H1 (cell line): ENCODE measurements around the gene FRMD4A. TPM values are rescaled to one million over a fixed set of nuclear protein-coding genes. Genes with fewer than 3 reads are reported as not detected.

Experiments used
- CTCF ChIA-PET: fragments of 300-600 bp; sonication (Branson Sonifier 250); formaldehyde crosslinking; loops from one replicate; lab custom pipeline; 2021; ENCODE audit not compliant: partially characterized antibody; lab: Charles Lee
- POLR2A ChIA-PET: fragments of 300-600 bp; sonication (Branson Sonifier 250); formaldehyde crosslinking; loops from one replicate; lab custom pipeline; 2021; ENCODE audit warnings: inconsistent platforms; ENCODE audit not compliant: partially characterized antibody; lab: Charles Lee
- DNase-seq, 2 experiments: peaks; one replicate each; pipeline versions ENCODE4 v3.0.0 to v3.0.0-alpha.2; 2010 to 2022; ENCODE audit warnings: low spot score in 2 of 2, low read depth in 1 of 2, mixed read lengths in 1 of 2
- FAIRE-seq: peaks from 2 replicates; lab custom pipeline; 2011; peaks lifted over from hg19 to GRCh38; lab: Jason Lieb, UNC
- H2AFZ ChIP-seq: 2 replicates; pipeline ENCODE4 v1.8.1; 2012; ENCODE audit warnings: low read length, inconsistent platforms
- H2AK5ac ChIP-seq: 2 replicates; pipeline ENCODE4 v1.6.1; 2013; ENCODE audit warnings: low read depth, low read length
- H2BK120ac ChIP-seq: replicated peaks from 2 replicates; pipeline ENCODE3; 2013; ENCODE audit warnings: low read depth, low read length, inconsistent platforms
- H2BK12ac ChIP-seq: 2 replicates; pipeline ENCODE4 v1.6.1; 2013; ENCODE audit warnings: low read depth, low read length
- H2BK15ac ChIP-seq: 2 replicates; pipeline ENCODE4 v1.6.1; 2013; ENCODE audit warnings: low read length
- H2BK20ac ChIP-seq: 2 replicates; pipeline ENCODE4 v1.6.1; 2013; ENCODE audit warnings: low read length
- H2BK5ac ChIP-seq: 2 replicates; pipeline ENCODE4 v1.6.1; 2013; ENCODE audit warnings: low read depth, low read length
- H3K14ac ChIP-seq: 2 replicates; pipeline ENCODE4 v1.6.1; 2013; ENCODE audit warnings: inconsistent platforms; ENCODE audit not compliant: insufficient read length
- H3K18ac ChIP-seq: 2 replicates; pipeline ENCODE4 v1.6.1; 2013; ENCODE audit warnings: low read length; ENCODE audit errors: extremely low read depth
- H3K23ac ChIP-seq: 2 replicates; pipeline ENCODE4 v1.6.1; 2013; ENCODE audit warnings: inconsistent platforms; ENCODE audit not compliant: insufficient read length
- H3K23me2 ChIP-seq: 2 replicates; pipeline ENCODE4 v1.6.1; 2013; ENCODE audit warnings: low read depth, low read length
- H3K27ac ChIP-seq: 2 replicates; pipeline ENCODE4 v1.6.1; 2011; ENCODE audit warnings: low read depth, low read length, inconsistent platforms
- H3K27me3 ChIP-seq, 4 experiments: replicated peaks in 1 of 4; 1 replicate in 1 of 4; 2 replicates in 3 of 4; pipeline versions ENCODE4 v1.6.1 to v1.8.1; 2011 to 2013; ENCODE audit warnings: low read length in 3 of 4, mild to moderate bottlenecking in 3 of 4, inconsistent platforms in 2 of 4, mixed read lengths in 2 of 4, moderate library complexity in 1 of 4; ENCODE audit not compliant: control insufficient read depth in 3 of 4, insufficient read depth in 3 of 4; ENCODE audit errors: extremely low read depth in 1 of 4
- H3K36me3 ChIP-seq, 4 experiments: 2 replicates each; pipeline versions ENCODE4 v1.6.1 to v1.8.1; 2011 to 2013; ENCODE audit warnings: mild to moderate bottlenecking in 4 of 4, low read length in 3 of 4, moderate library complexity in 2 of 4, control low read depth in 1 of 4, inconsistent platforms in 1 of 4; ENCODE audit not compliant: insufficient read depth in 4 of 4, control insufficient read depth in 2 of 4
- H3K4ac ChIP-seq: replicated peaks from 2 replicates; pipeline ENCODE3; 2013; ENCODE audit warnings: low read length, low read depth, mixed read lengths, inconsistent platforms; ENCODE audit not compliant: insufficient read length
- H3K4me1 ChIP-seq, 4 experiments: replicated peaks in 1 of 4; 1 replicate in 1 of 4; 2 replicates in 3 of 4; pipeline versions ENCODE4 v1.6.1 to v1.8.1; 2011 to 2013; ENCODE audit warnings: low read length in 3 of 4, inconsistent platforms in 2 of 4, mixed read lengths in 1 of 4; ENCODE audit not compliant: insufficient read depth in 4 of 4, control insufficient read depth in 3 of 4
- H3K4me2 ChIP-seq, 2 experiments: 2 replicates each; pipeline versions ENCODE4 v1.6.1 to v1.8.1; 2011 to 2013; ENCODE audit warnings: low read depth in 2 of 2, low read length in 2 of 2, control low read depth in 1 of 2, inconsistent platforms in 1 of 2, mild to moderate bottlenecking in 1 of 2; ENCODE audit not compliant: insufficient read depth in 1 of 2
- H3K4me3 ChIP-seq, 4 experiments: fragments of 200-600, 300-600 bp in 1 of 4; sonication (generic), shearing (Covaris generic), sonication (Bioruptor Twin) in 1 of 4; 2 replicates each; pipeline versions ENCODE4 v1.5.1 to v1.8.1; 2011 to 2016; ENCODE audit warnings: low read length in 4 of 4, low read depth in 3 of 4, control low read depth in 2 of 4, inconsistent platforms in 2 of 4, mild to moderate bottlenecking in 2 of 4, mixed read lengths in 1 of 4, moderate library complexity in 1 of 4; ENCODE audit not compliant: insufficient read depth in 2 of 4; ENCODE audit errors: extremely low read depth in 1 of 4
- H3K56ac ChIP-seq: replicated peaks from 2 replicates; pipeline ENCODE3; 2013; ENCODE audit warnings: low read depth, mild to moderate bottlenecking, mixed read lengths, low read length, inconsistent platforms; ENCODE audit not compliant: insufficient read length
- H3K79me1 ChIP-seq: 2 replicates; pipeline ENCODE4 v1.6.1; 2013; ENCODE audit warnings: low read depth, low read length, control low read depth
- H3K79me2 ChIP-seq, 2 experiments: 2 replicates each; pipeline versions ENCODE4 v1.6.1 to v1.8.1; 2012 to 2013; ENCODE audit warnings: low read length in 2 of 2, mild to moderate bottlenecking in 2 of 2, inconsistent platforms in 1 of 2; ENCODE audit not compliant: insufficient read depth in 2 of 2, control insufficient read depth in 1 of 2
- H3K9ac ChIP-seq, 4 experiments: replicated peaks in 1 of 4; 1 replicate in 1 of 4; 2 replicates in 3 of 4; pipeline versions ENCODE4 v1.6.1 to v1.8.1; 2011 to 2013; ENCODE audit warnings: low read depth in 3 of 4, low read length in 3 of 4, control low read depth in 2 of 4, mild to moderate bottlenecking in 2 of 4, moderate library complexity in 2 of 4, inconsistent platforms in 1 of 4; ENCODE audit errors: extremely low read depth in 1 of 4
- H3K9me3 ChIP-seq, 2 experiments: 2 replicates each; pipeline versions ENCODE4 v1.6.1 to v1.8.1; 2012 to 2013; ENCODE audit warnings: mild to moderate bottlenecking in 2 of 2, moderate library complexity in 2 of 2, control low read depth in 1 of 2, inconsistent platforms in 1 of 2, low read depth in 1 of 2, low read length in 1 of 2, mixed read lengths in 1 of 2; ENCODE audit not compliant: insufficient read depth in 2 of 2
- H4K20me1 ChIP-seq, 2 experiments: replicated peaks in 1 of 2; 2 replicates each; pipeline versions ENCODE3 to v1.8.1; 2011 to 2013; ENCODE audit warnings: inconsistent platforms in 2 of 2, low read length in 2 of 2, mild to moderate bottlenecking in 1 of 2; ENCODE audit not compliant: insufficient read depth in 2 of 2, control insufficient read depth in 1 of 2
- H4K5ac ChIP-seq: 2 replicates; pipeline ENCODE4 v1.6.1; 2013; ENCODE audit warnings: low read length, low read depth, mixed read lengths, inconsistent platforms; ENCODE audit not compliant: insufficient read length
- H4K8ac ChIP-seq: 2 replicates; pipeline ENCODE4 v1.8.0; 2013; ENCODE audit warnings: mild to moderate bottlenecking, moderate library complexity, low read length, inconsistent platforms; ENCODE audit not compliant: insufficient read depth; ENCODE audit errors: extremely low read depth
- H4K91ac ChIP-seq: replicated peaks from 2 replicates; pipeline ENCODE3; 2013; ENCODE audit warnings: low read length, mixed read lengths, inconsistent platforms; ENCODE audit not compliant: insufficient read length
- CEBPB ChIP-seq: IDR thresholded peaks from 2 replicates; pipeline ENCODE4 v1.6.1; 2012; ENCODE audit warnings: low read depth, low read length
- SUZ12 ChIP-seq: fragments of 200-600 bp; sonication (generic); IDR thresholded peaks from 2 replicates; pipeline ENCODE4 v1.6.1; 2012; ENCODE audit warnings: mild to moderate bottlenecking, inconsistent platforms, low read length, moderate library complexity, mixed read lengths
- WGBS, 2 experiments: shearing (Covaris generic) in 1 of 2; methylation state at CpG; one replicate each; pipeline versions ENCODE4 v1.1.6 to v1.1.7; 2013 to 2015; ENCODE audit warnings: low lambda C conversion rate in 2 of 2, mixed read lengths in 2 of 2, inconsistent platforms in 1 of 2, low coverage in 1 of 2, missing lambda C conversion rate in 1 of 2; ENCODE audit not compliant: insufficient replicate concordance in 2 of 2, insufficient coverage in 1 of 2, insufficient read length in 1 of 2; ENCODE audit errors: extremely low coverage in 1 of 2, missing lambda C conversion rate in 1 of 2; 5-methylcytosine and 5-hydroxymethylcytosine counted together
- polyA plus RNA-seq, 7 experiments: library from polyadenylated mRNA; depleted of rRNA in 3 of 7; stranded (reverse) in 5 of 7; unstranded in 2 of 7; fragments of >200 nt in 5 of 7; fragments of 200-250 nt in 2 of 7; gene quantifications; 1 replicate in 5 of 7; 2 replicates in 1 of 7; 4 replicates in 1 of 7; pipeline versions ENCODE4 v1.2.1 to v1.2.3, GENCODE V29; 2011 to 2013; ENCODE audit warnings: missing spikeins in 2 of 7, mixed read lengths in 2 of 7
- total RNA-seq: library from RNA; stranded (reverse); fragmentation: NEBNext Ultra II Directional; extraction: Animal tissue kit (Norgen Biotek cat#: 25700); gene quantifications from 2 replicates; pipeline ENCODE4 v1.2.1, GENCODE V29; 2021

The FRMD4A gene
- total and polyA plus RNA-seq, 2 of the 8 experiments (the other 6 are each of a cell fraction or from before 2014, with no cell fraction given) = 38.6 to 39.6 TPM

GRCh38 chr10:14184841-14185315 is 145.8 kb downstream of the FRMD4A start:
- peak; percentile 60 for FAIRE-seq
- no peak for DNase-seq
- H4K8ac ChIP-seq = no peak overlapping the region
- WGBS, 2 experiments = 66% methylated on average over 11 of the region's 11 CpGs; no CpG with 5 or more reads in 1 of the 2 experiments
- ChIA-PET POLR2A (interaction anchor here (0.6 to 4.2 kb wide), 66 partner anchors 8 to 833 kb away, joined by 3 to 65 read pairs (median 4); no protein-coding TSS in a partner anchor), CTCF (interaction anchor here (0.6 to 5.8 kb wide), 11 partner anchors 11 to 398 kb away, joined by 3 to 92 read pairs (median 4); no protein-coding TSS in a partner anchor)
- H3K23ac ChIP-seq = no peak overlapping the region
- H4K20me1 ChIP-seq = no peaks in the 10 kb centered on the region
- H3K56ac ChIP-seq = peak overlapping the region; percentile 62
- no peak overlapping the region for H3K14ac ChIP-seq
- no peak overlapping the region for H2BK15ac ChIP-seq
- 0 out of 2 replicates have a peak, but pooled peaks cover 1% of the 10 kb centered on the region for H3K23me2 ChIP-seq
- peak overlapping the region; percentile 55; the same call in 1 of the 2 replicates for H2BK12ac ChIP-seq
- TF ChIP-seq CEBPB (peak; percentile 51; the same call in 1 of the 2 replicates), SUZ12 (no peak)
- H3K27me3 ChIP-seq = no peaks in the 10 kb centered on the region
- H2BK20ac ChIP-seq = peak overlapping the region; percentile 86; the same call in 1 of the 2 replicates
- H2AFZ ChIP-seq = peak overlapping the region; percentile 90; the same call in 1 of the 2 replicates
- no peaks in the 10 kb centered on the region for H3K79me1 ChIP-seq
- no peak overlapping the region for H2AK5ac ChIP-seq
- H3K4ac ChIP-seq = no peak overlapping the region
- peak overlapping the region; percentile 70 for H4K91ac ChIP-seq
- no peaks in the 10 kb centered on the region for H3K36me3 ChIP-seq
- peak overlapping the region; percentile 35 for H2BK5ac ChIP-seq
- H3K9me3 ChIP-seq = no peaks in the 10 kb centered on the region
- no peaks in the 10 kb centered on the region for H3K79me2 ChIP-seq
- peaks cover 0 to 6% (median 3%) of the 10 kb centered on the region in 4 experiments; a peak in 4 of 7 replicates for H3K4me1 ChIP-seq
- H3K18ac ChIP-seq = peak overlapping the region; percentile 75
- peak overlapping the region; percentile 89 for H4K5ac ChIP-seq
- H3K9ac ChIP-seq = peak overlapping the region in 2 of 4 experiments; percentile 4 to 32; a peak in 3 of 7 replicates
- peak overlapping the region; percentile 81 for H3K27ac ChIP-seq
- H3K4me3 ChIP-seq = no peak overlapping the region
- H3K4me2 ChIP-seq = peak overlapping the region; percentile 32 to 36; a peak in 3 of 4 replicates
- H2BK120ac ChIP-seq = no peak overlapping the region
